Liver (tissue), 9 donors: ENCODE results near the gene CITED1. TPM values are rescaled to one million over a fixed set of nuclear protein-coding genes. Genes with fewer than 3 reads are reported as not detected.

Experiments used
- DNase-seq: peaks from one replicate; pipeline ENCODE4 v3.0.0-alpha.2; 2017; ENCODE audit warnings: low spot score
- H3K27ac ChIP-seq, 2 donors: one replicate each; pipeline ENCODE4 v1.7.0; 2013; ENCODE audit warnings: inconsistent platforms in 2 of 2, low read length in 2 of 2, control low read depth in 1 of 2, low read depth in 1 of 2, mild to moderate bottlenecking in 1 of 2
- H3K27me3 ChIP-seq, 4 donors: one replicate each; pipeline versions ENCODE4 v1.6.1 to v1.7.0; 2013; ENCODE audit warnings: low read length in 3 of 4, inconsistent platforms in 1 of 4, mild to moderate bottlenecking in 1 of 4, moderate library complexity in 1 of 4; ENCODE audit not compliant: control insufficient read depth in 4 of 4, insufficient read depth in 4 of 4
- H3K36me3 ChIP-seq, 4 donors: one replicate each; pipeline versions ENCODE4 v1.6.1 to v1.7.0; 2013; ENCODE audit warnings: low read length in 3 of 4, mild to moderate bottlenecking in 3 of 4, low read depth in 1 of 4, moderate library complexity in 1 of 4; ENCODE audit not compliant: control insufficient read depth in 4 of 4, insufficient read depth in 3 of 4
- H3K4me1 ChIP-seq, 4 donors: one replicate each; pipeline versions ENCODE4 v1.6.1 to v1.7.0; 2013; ENCODE audit warnings: low read length in 3 of 4, mild to moderate bottlenecking in 3 of 4, moderate library complexity in 1 of 4; ENCODE audit not compliant: control insufficient read depth in 4 of 4, insufficient read depth in 4 of 4
- H3K4me3 ChIP-seq, 3 donors: one replicate each; pipeline versions ENCODE4 v1.6.1 to v1.7.0; 2013; ENCODE audit warnings: low read length in 3 of 3, control low read depth in 1 of 3, low read depth in 1 of 3, mild to moderate bottlenecking in 1 of 3
- H3K9ac ChIP-seq, 2 donors: one replicate each; pipeline ENCODE4 v1.7.0; 2013; ENCODE audit warnings: low read length in 2 of 2, mild to moderate bottlenecking in 2 of 2, moderate library complexity in 2 of 2, control low read depth in 1 of 2, low read depth in 1 of 2
- H3K9me3 ChIP-seq, 4 donors: one replicate each; pipeline versions ENCODE4 v1.6.1 to v1.7.0; 2013; ENCODE audit warnings: low read length in 3 of 4; ENCODE audit not compliant: control insufficient read depth in 4 of 4
- EGR1 ChIP-seq, 2 donors: IDR thresholded peaks; 2 replicates each; pipeline ENCODE4 v1.6.1; 2016 to 2018; ENCODE audit warnings: antibody characterized with exemption in 2 of 2, low read depth in 2 of 2
- FOXA1 ChIP-seq: IDR thresholded peaks from 2 replicates; pipeline ENCODE4 v1.6.1; 2016; ENCODE audit warnings: antibody characterized with exemption
- FOXA2 ChIP-seq: IDR thresholded peaks from 2 replicates; pipeline ENCODE4 v1.6.1; 2016; ENCODE audit warnings: antibody characterized with exemption
- GABPA ChIP-seq, 2 donors: IDR thresholded peaks in 1 of 2; conservative IDR thresholded peaks in 1 of 2; 2 replicates each; pipeline ENCODE4 v1.6.1; 2016; ENCODE audit warnings: antibody characterized with exemption in 2 of 2, mild to moderate bottlenecking in 1 of 2, moderate library complexity in 1 of 2
- HNF4A ChIP-seq, 2 donors: conservative IDR thresholded peaks; 2 replicates each; pipeline ENCODE4 v1.6.1; 2016; ENCODE audit warnings: antibody characterized with exemption in 2 of 2, mild to moderate bottlenecking in 2 of 2
- HNF4G ChIP-seq: IDR thresholded peaks from 2 replicates; pipeline ENCODE4 v1.6.1; 2016; ENCODE audit warnings: antibody characterized with exemption
- JUND ChIP-seq, 2 donors: IDR thresholded peaks; 2 replicates each; pipeline ENCODE4 v1.6.1; 2016; ENCODE audit warnings: antibody characterized with exemption in 2 of 2
- NR2F2 ChIP-seq: IDR thresholded peaks from 2 replicates; pipeline ENCODE4 v1.6.1; 2016; ENCODE audit warnings: antibody characterized with exemption
- RAD21 ChIP-seq, 2 donors: IDR thresholded peaks; 2 replicates each; pipeline ENCODE4 v1.6.1; 2016; ENCODE audit warnings: antibody characterized with exemption in 2 of 2, mild to moderate bottlenecking in 2 of 2
- RXRA ChIP-seq, 2 donors: IDR thresholded peaks; 2 replicates each; pipeline ENCODE4 v1.6.1; 2017 to 2018; ENCODE audit warnings: antibody characterized with exemption in 2 of 2, mild to moderate bottlenecking in 1 of 2
- SP1 ChIP-seq: IDR thresholded peaks from 2 replicates; pipeline ENCODE4 v1.6.1; 2018; ENCODE audit warnings: antibody characterized with exemption, mild to moderate bottlenecking
- TAF1 ChIP-seq: conservative IDR thresholded peaks from 2 replicates; pipeline ENCODE4 v1.6.1; 2016; ENCODE audit warnings: antibody characterized with exemption, mild to moderate bottlenecking
- YY1 ChIP-seq: IDR thresholded peaks from 2 replicates; pipeline ENCODE4 v1.6.1; 2016; ENCODE audit warnings: antibody characterized with exemption, mild to moderate bottlenecking
- WGBS: extraction: QIAGEN DNeasy Blood & Tissue Kit; methylation state at CpG from one replicate; pipeline ENCODE4 v1.1.7; 2013; 5-methylcytosine and 5-hydroxymethylcytosine counted together
- polyA plus RNA-seq, 2 donors: library from polyadenylated mRNA; stranded (reverse) in 1 of 2; unstranded in 1 of 2; fragments of 200-250 nt in 1 of 2; fragments of >200 nt in 1 of 2; fragmentation: Nextera tagmentation in 1 of 2; extraction: Ambion mirVana in 1 of 2; gene quantifications; one replicate each; pipeline versions ENCODE4 v1.2.1 to v1.2.3, GENCODE V29; 2013 to 2015
- total RNA-seq, 2 donors: library from RNA; depleted of rRNA; stranded (reverse); fragments of >200 nt; gene quantifications; one replicate each; pipeline ENCODE4 v1.2.3, GENCODE V29; 2014
- TF ChIP-seq, protein P1 (sequence below): fragments of 150-350 bp; IDR thresholded peaks from 2 replicates; pipeline ENCODE4 v1.5.1; 2017; ENCODE audit warnings: improper control_type of control experiment, low read depth, low read length; ENCODE audit not compliant: missing input control
- TF ChIP-seq, protein P2 (sequence below): IDR thresholded peaks from 2 replicates; pipeline ENCODE4 v1.6.1; 2016; ENCODE audit warnings: antibody characterized with exemption
- TF ChIP-seq, protein P3 (sequence below): IDR thresholded peaks from 2 replicates; pipeline ENCODE4 v1.6.1; 2016; ENCODE audit warnings: antibody characterized with exemption
- TF ChIP-seq, protein P4 (sequence below): IDR thresholded peaks from 2 replicates; pipeline ENCODE4 v1.6.1; 2016; ENCODE audit warnings: antibody characterized with exemption
- TF ChIP-seq, protein P5 (sequence below): IDR thresholded peaks from 2 replicates; pipeline ENCODE4 v1.6.1; 2016; ENCODE audit warnings: antibody characterized with exemption, mild to moderate bottlenecking
- donor health status: healthy.
- donor health status: healthy.
- donor health status: healthy.
- donor health status: healthy.
- donor health status: healthy.

Gene CITED1
- total and polyA plus RNA-seq, 4 donors: 0.09 TPM; not detected in 3

DNA sequence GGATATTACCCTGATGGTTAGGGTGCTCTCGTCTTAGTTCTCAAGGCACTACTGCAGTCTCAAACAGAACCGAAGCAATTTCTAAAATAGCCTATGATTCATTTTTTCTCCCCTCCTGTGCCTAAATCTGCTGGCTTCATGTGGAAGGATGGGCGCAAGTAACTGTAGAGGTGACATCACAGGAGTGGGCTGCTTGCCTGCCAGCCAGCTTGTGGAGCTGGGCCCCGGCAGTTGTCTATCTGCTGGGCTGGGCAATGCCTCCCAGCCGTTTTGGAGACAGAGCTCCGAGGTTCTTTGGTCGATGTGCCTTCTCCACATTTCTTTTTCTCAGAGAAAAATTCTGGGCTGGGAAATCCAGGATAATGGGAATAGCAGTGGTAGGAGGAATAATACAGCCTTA lies 34.3 kb upstream of the CITED1 start:
- no peaks in the 10 kb centered on the region for H3K27me3 ChIP-seq
- no peak overlapping the region for H3K9ac ChIP-seq
- peaks cover 0 to 4% (median 0%) of the 10 kb centered on the region in 4 donors for H3K36me3 ChIP-seq
- no peak overlapping the region for H3K4me3 ChIP-seq
- peaks cover 0 to 2% (median 0%) of the 10 kb centered on the region in 4 donors for H3K4me1 ChIP-seq
- no peak overlapping the region for H3K27ac ChIP-seq
- no peak for DNase-seq
- no peaks in the 10 kb centered on the region for H3K9me3 ChIP-seq
- WGBS: 94% methylated on average over 7 of the region's 7 CpGs
- no peak for TF ChIP-seq GABPA (IDR thresholded peaks at IDR 0.05 in 1 of 2, conservative IDR thresholded peaks at IDR 0.05 in 1 of 2)
- no peak for TF ChIP-seq RAD21 (IDR thresholded peaks at IDR 0.05)
- TF ChIP-seq HNF4A (conservative IDR thresholded peaks at IDR 0.05): no peak
- TF ChIP-seq TAF1: no peak
- TF ChIP-seq FOXA2: no peak
- no peak for TF ChIP-seq JUND (IDR thresholded peaks at IDR 0.05)
- TF ChIP-seq, protein P1, sequence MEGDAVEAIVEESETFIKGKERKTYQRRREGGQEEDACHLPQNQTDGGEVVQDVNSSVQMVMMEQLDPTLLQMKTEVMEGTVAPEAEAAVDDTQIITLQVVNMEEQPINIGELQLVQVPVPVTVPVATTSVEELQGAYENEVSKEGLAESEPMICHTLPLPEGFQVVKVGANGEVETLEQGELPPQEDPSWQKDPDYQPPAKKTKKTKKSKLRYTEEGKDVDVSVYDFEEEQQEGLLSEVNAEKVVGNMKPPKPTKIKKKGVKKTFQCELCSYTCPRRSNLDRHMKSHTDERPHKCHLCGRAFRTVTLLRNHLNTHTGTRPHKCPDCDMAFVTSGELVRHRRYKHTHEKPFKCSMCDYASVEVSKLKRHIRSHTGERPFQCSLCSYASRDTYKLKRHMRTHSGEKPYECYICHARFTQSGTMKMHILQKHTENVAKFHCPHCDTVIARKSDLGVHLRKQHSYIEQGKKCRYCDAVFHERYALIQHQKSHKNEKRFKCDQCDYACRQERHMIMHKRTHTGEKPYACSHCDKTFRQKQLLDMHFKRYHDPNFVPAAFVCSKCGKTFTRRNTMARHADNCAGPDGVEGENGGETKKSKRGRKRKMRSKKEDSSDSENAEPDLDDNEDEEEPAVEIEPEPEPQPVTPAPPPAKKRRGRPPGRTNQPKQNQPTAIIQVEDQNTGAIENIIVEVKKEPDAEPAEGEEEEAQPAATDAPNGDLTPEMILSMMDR: no peak
- TF ChIP-seq, protein P2, sequence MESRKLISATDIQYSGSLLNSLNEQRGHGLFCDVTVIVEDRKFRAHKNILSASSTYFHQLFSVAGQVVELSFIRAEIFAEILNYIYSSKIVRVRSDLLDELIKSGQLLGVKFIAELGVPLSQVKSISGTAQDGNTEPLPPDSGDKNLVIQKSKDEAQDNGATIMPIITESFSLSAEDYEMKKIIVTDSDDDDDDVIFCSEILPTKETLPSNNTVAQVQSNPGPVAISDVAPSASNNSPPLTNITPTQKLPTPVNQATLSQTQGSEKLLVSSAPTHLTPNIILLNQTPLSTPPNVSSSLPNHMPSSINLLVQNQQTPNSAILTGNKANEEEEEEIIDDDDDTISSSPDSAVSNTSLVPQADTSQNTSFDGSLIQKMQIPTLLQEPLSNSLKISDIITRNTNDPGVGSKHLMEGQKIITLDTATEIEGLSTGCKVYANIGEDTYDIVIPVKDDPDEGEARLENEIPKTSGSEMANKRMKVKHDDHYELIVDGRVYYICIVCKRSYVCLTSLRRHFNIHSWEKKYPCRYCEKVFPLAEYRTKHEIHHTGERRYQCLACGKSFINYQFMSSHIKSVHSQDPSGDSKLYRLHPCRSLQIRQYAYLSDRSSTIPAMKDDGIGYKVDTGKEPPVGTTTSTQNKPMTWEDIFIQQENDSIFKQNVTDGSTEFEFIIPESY: no peak

DNA sequence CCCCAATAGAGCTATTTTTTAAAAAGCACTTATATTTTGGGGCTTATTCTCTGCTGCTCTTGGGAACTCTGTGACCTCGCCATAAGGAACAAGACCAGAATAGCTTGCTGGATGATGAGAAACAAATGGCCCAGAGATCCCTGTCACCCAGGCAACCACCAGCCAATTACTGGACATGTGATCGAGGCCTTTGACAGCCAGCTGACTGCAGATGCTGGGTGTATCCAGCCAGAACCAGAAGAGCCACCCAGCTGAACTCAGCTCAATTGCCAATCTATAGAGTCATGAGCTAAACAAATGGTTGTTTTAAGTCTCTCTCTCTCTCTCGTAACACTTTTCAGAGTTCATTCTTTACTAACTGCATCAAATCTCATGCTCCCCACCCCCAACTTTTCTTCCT lies 24.4 kb upstream of the CITED1 start:
- WGBS: 98% methylated on average over 3 of the region's 3 CpGs
- TF ChIP-seq RAD21 (IDR thresholded peaks at IDR 0.05): no peak
- TF ChIP-seq, protein P3, sequence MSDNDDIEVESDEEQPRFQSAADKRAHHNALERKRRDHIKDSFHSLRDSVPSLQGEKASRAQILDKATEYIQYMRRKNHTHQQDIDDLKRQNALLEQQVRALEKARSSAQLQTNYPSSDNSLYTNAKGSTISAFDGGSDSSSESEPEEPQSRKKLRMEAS: no peak
- no peak for TF ChIP-seq HNF4A (conservative IDR thresholded peaks at IDR 0.05)
- TF ChIP-seq TAF1: no peak
- TF ChIP-seq, protein P1: no peak
- TF ChIP-seq, protein P2: no peak
- no peak for TF ChIP-seq GABPA (IDR thresholded peaks at IDR 0.05 in 1 of 2, conservative IDR thresholded peaks at IDR 0.05 in 1 of 2)
- TF ChIP-seq FOXA2: no peak
- no peak for TF ChIP-seq SP1
- TF ChIP-seq JUND (IDR thresholded peaks at IDR 0.05): no peak
- TF ChIP-seq RXRA (IDR thresholded peaks at IDR 0.05): no peak
- TF ChIP-seq HNF4G: no peak
- TF ChIP-seq EGR1 (IDR thresholded peaks at IDR 0.05; ENCODE audit: low read depth in 2 of 2): no peak
- TF ChIP-seq NR2F2: no peak
- TF ChIP-seq, protein P4, sequence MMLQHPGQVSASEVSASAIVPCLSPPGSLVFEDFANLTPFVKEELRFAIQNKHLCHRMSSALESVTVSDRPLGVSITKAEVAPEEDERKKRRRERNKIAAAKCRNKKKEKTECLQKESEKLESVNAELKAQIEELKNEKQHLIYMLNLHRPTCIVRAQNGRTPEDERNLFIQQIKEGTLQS: no peak
- TF ChIP-seq, protein P5, sequence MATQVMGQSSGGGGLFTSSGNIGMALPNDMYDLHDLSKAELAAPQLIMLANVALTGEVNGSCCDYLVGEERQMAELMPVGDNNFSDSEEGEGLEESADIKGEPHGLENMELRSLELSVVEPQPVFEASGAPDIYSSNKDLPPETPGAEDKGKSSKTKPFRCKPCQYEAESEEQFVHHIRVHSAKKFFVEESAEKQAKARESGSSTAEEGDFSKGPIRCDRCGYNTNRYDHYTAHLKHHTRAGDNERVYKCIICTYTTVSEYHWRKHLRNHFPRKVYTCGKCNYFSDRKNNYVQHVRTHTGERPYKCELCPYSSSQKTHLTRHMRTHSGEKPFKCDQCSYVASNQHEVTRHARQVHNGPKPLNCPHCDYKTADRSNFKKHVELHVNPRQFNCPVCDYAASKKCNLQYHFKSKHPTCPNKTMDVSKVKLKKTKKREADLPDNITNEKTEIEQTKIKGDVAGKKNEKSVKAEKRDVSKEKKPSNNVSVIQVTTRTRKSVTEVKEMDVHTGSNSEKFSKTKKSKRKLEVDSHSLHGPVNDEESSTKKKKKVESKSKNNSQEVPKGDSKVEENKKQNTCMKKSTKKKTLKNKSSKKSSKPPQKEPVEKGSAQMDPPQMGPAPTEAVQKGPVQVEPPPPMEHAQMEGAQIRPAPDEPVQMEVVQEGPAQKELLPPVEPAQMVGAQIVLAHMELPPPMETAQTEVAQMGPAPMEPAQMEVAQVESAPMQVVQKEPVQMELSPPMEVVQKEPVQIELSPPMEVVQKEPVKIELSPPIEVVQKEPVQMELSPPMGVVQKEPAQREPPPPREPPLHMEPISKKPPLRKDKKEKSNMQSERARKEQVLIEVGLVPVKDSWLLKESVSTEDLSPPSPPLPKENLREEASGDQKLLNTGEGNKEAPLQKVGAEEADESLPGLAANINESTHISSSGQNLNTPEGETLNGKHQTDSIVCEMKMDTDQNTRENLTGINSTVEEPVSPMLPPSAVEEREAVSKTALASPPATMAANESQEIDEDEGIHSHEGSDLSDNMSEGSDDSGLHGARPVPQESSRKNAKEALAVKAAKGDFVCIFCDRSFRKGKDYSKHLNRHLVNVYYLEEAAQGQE: no peak
- no peak for TF ChIP-seq FOXA1
- TF ChIP-seq YY1: no peak
- H3K27ac ChIP-seq: no peak overlapping the region
- H3K9ac ChIP-seq: no peak overlapping the region
- no peaks in the 10 kb centered on the region for H3K9me3 ChIP-seq
- DNase-seq: no peak
- H3K27me3 ChIP-seq: no peaks in the 10 kb centered on the region
- H3K4me3 ChIP-seq: no peak overlapping the region
- no peaks in the 10 kb centered on the region for H3K36me3 ChIP-seq
- peaks cover 0 to 1% (median 0%) of the 10 kb centered on the region in 4 donors for H3K4me1 ChIP-seq
